Measurements from ENCODE around the gene SVEP1.

DNA sequence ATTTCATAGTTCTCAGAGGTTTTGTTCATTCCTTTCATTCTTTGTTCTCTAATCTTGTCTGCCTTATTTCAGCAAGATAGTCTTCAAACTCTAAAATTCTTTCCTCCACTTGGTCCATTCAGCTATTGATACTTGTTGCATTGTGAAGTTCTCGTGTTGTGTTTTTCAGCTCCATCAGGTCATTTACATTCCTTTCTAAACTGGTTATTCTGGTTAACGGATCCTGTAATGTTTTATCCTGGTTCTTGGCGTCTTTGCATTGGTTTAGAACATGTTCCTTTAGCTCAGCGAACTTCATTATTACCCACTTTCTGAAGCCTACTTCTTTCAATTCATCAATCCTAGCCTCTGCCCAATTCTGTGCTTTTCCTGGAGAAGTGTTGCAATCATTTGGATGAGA is 196.8 kb downstream of the SVEP1 start:
- no peak for TF ChIP-seq RARB (CRISPR knock-in tag; IDR thresholded peaks at IDR 0.05)
- TF ChIP-seq, protein P1, sequence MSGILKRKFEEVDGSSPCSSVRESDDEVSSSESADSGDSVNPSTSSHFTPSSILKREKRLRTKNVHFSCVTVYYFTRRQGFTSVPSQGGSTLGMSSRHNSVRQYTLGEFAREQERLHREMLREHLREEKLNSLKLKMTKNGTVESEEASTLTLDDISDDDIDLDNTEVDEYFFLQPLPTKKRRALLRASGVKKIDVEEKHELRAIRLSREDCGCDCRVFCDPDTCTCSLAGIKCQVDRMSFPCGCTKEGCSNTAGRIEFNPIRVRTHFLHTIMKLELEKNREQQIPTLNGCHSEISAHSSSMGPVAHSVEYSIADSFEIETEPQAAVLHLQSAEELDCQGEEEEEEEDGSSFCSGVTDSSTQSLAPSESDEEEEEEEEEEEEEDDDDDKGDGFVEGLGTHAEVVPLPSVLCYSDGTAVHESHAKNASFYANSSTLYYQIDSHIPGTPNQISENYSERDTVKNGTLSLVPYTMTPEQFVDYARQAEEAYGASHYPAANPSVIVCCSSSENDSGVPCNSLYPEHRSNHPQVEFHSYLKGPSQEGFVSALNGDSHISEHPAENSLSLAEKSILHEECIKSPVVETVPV (CRISPR knock-in tag; IDR thresholded peaks at IDR 0.05) = no peak
- no peak for TF ChIP-seq ZFP30 (CRISPR knock-in tag; IDR thresholded peaks at IDR 0.05)
- TF ChIP-seq ARNTL (CRISPR knock-in tag; IDR thresholded peaks at IDR 0.05; ENCODE audit: borderline replicate concordance, low read depth) = no peak

All from SK-N-SH treated with all-trans-retinoic acid at 6 μM for 48 hours (cell line).